Progenitor cell of endocrine pancreas (in vitro differentiated cells): Measurements from ENCODE around the gene POLR2J3. TPM values are rescaled to one million over a fixed set of nuclear protein-coding genes. Genes with fewer than 3 reads are reported as not detected.
A peak's percentile ranks its signal among the peaks of the same experiment; 100 is the strongest.
"Not testable (repeated sequence)": the region's sequence is repeated elsewhere in the genome, so short reads cannot be mapped to it uniquely, and the experiment has no call there.

Experiments
- DNase-seq: peaks from one replicate; pipeline ENCODE4 v3.0.0; 2021; ENCODE audit warnings: low spot score; ENCODE audit not compliant: unreplicated experiment
- H3K27ac Mint-ChIP-seq: 2 replicates; pipeline ENCODE4 v1.8.0; 2021; ENCODE audit warnings: mild to moderate bottlenecking, moderate library complexity, mixed read lengths
- H3K27me3 Mint-ChIP-seq: 2 replicates; pipeline ENCODE4 v1.8.0; 2021; ENCODE audit warnings: mixed read lengths
- H3K36me3 Mint-ChIP-seq: 2 replicates; pipeline ENCODE4 v1.8.0; 2022; ENCODE audit warnings: mixed read lengths; ENCODE audit not compliant: insufficient read depth
- H3K4me1 Mint-ChIP-seq: 2 replicates; pipeline ENCODE4 v1.8.0; 2021; ENCODE audit warnings: low read depth, mixed read lengths
- H3K4me3 Mint-ChIP-seq: 2 replicates; pipeline ENCODE4 v1.8.0; 2021; ENCODE audit warnings: low read depth, mild to moderate bottlenecking, moderate library complexity, mixed read lengths
- H3K9me3 Mint-ChIP-seq: 2 replicates; pipeline ENCODE4 v1.8.0; 2021; ENCODE audit warnings: low read depth, mixed read lengths
- total RNA-seq: library from RNA; stranded (reverse); gene quantifications from 2 replicates; pipeline ENCODE4 v1.2.1, GENCODE V29; 2021

The POLR2J3 gene
- total RNA-seq, 1 donor from 2014 or later, result 31.5 TPM

GRCh38 chr7:102606848-102607247, 34.5 kb upstream of the POLR2J3 start:
- H3K27ac Mint-ChIP-seq, H3K4me1 Mint-ChIP-seq, H3K4me3 Mint-ChIP-seq, H3K9me3 Mint-ChIP-seq, H3K27me3 Mint-ChIP-seq, H3K36me3 Mint-ChIP-seq, DNase-seq: not testable (repeated sequence)

- not testable (repeated sequence) for H3K27me3 Mint-ChIP-seq, H3K4me1 Mint-ChIP-seq, H3K9me3 Mint-ChIP-seq, H3K36me3 Mint-ChIP-seq, DNase-seq, H3K4me3 Mint-ChIP-seq, H3K27ac Mint-ChIP-seq
These were observed 32.2 kb upstream of the POLR2J3 start for GRCh38 chr7:102604431-102605145.

- H3K36me3 Mint-ChIP-seq, H3K4me3 Mint-ChIP-seq, H3K27ac Mint-ChIP-seq, H3K4me1 Mint-ChIP-seq, H3K9me3 Mint-ChIP-seq, H3K27me3 Mint-ChIP-seq, DNase-seq: not testable (repeated sequence)
These were observed 29.9 kb upstream of the POLR2J3 start for GRCh38 chr7:102602317-102602716.

GRCh38 chr7:102599699-102600098, 27.3 kb upstream of the POLR2J3 start:
- not testable (repeated sequence) for H3K36me3 Mint-ChIP-seq, H3K27me3 Mint-ChIP-seq, H3K9me3 Mint-ChIP-seq

GRCh38 chr7:102596036-102596435, 23.7 kb upstream of the POLR2J3 start:
- not testable (repeated sequence) for H3K9me3 Mint-ChIP-seq, H3K4me1 Mint-ChIP-seq, H3K27ac Mint-ChIP-seq, DNase-seq, H3K36me3 Mint-ChIP-seq, H3K27me3 Mint-ChIP-seq, H3K4me3 Mint-ChIP-seq

More at GRCh38 chr7:102599699-102600098, 27.3 kb upstream of the POLR2J3 start:
- H3K27ac Mint-ChIP-seq, H3K4me3 Mint-ChIP-seq, DNase-seq, H3K4me1 Mint-ChIP-seq: not testable (repeated sequence)

- H3K27me3 Mint-ChIP-seq, H3K4me1 Mint-ChIP-seq, H3K36me3 Mint-ChIP-seq, H3K27ac Mint-ChIP-seq, H3K9me3 Mint-ChIP-seq, DNase-seq, H3K4me3 Mint-ChIP-seq: not testable (repeated sequence)
These were observed 21.4 kb upstream of the POLR2J3 start for GRCh38 chr7:102593637-102594334.

GRCh38 chr7:102592477-102593019, 20.2 kb upstream of the POLR2J3 start:
- H3K4me1 Mint-ChIP-seq, H3K4me3 Mint-ChIP-seq, H3K36me3 Mint-ChIP-seq, H3K27me3 Mint-ChIP-seq, H3K9me3 Mint-ChIP-seq, H3K27ac Mint-ChIP-seq: not testable (repeated sequence)
- peak; percentile 41 for DNase-seq

DNA sequence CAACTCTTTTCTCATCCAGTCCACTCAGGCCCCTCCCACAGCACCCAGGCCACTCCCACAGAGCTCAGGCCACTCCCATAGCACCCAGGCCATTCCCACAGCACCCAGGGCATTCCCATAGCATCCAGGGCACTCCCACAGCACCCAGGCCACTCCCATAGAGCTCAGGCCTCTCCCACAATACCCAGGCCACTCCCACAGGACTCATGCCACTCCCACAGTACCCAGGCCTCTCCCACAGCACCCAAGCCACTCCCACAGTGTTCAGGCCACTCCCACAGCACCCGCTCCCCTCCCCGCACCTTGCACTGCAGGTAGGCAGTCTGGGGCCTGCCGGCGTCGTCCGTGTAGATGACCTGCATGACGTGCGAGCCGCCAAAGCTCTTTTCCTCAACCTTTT, 17.5 kb upstream of the POLR2J3 start:
- not testable (repeated sequence) for H3K4me1 Mint-ChIP-seq, H3K27ac Mint-ChIP-seq, H3K4me3 Mint-ChIP-seq, H3K9me3 Mint-ChIP-seq, DNase-seq, H3K36me3 Mint-ChIP-seq, H3K27me3 Mint-ChIP-seq

DNA sequence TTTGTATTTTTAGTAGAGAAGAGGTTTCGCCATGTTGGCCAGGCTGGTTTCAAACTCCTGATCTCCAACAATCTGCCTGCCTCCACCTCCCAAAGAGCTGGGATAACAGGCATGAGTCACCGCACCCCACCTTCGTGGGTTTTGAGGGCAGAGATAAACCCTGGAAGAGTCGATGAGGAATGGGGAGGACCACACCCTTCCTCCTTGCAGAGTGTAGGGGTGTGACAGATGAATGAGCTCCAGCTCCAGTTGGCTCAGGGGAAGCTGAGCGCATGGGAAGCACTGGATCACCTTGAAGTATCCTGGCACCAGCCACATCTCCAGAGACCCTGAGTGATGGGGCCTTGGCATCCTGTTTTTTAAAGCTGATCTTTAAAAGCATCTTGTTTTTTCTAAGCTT, 11.1 kb upstream of the POLR2J3 start:
- not testable (repeated sequence) for H3K27ac Mint-ChIP-seq, H3K27me3 Mint-ChIP-seq, H3K9me3 Mint-ChIP-seq, DNase-seq, H3K36me3 Mint-ChIP-seq, H3K4me3 Mint-ChIP-seq, H3K4me1 Mint-ChIP-seq

DNA sequence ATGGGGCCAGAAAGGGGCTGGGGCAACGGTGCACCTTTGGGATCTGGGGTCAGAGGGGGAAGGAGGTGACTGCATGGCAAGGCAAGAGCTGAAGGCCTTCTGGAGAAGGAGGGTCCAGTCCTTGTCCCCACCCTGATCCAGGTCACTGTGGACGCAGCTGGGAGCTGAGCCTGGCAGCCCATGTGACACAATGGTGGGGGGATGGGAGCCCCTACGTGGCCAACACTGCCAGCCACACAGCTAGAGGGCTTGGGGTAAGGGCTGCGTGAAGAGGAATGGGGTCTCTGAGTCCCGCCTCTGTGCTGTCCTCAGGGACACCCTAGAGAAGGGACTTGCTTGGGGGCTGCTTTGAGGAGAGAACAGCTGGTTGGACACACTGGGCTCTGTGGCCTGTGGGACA, 9.3 kb upstream of the POLR2J3 start:
- H3K27me3 Mint-ChIP-seq, H3K4me1 Mint-ChIP-seq, H3K36me3 Mint-ChIP-seq: not testable (repeated sequence)

GRCh38 chr7:102578486-102578885, 6.1 kb upstream of the POLR2J3 start:
- H3K9me3 Mint-ChIP-seq, H3K27me3 Mint-ChIP-seq, H3K4me1 Mint-ChIP-seq, H3K36me3 Mint-ChIP-seq, DNase-seq, H3K4me3 Mint-ChIP-seq, H3K27ac Mint-ChIP-seq: not testable (repeated sequence)

More for the DNA sequence above, 9.3 kb upstream of the POLR2J3 start:
- DNase-seq, H3K4me3 Mint-ChIP-seq, H3K27ac Mint-ChIP-seq, H3K9me3 Mint-ChIP-seq: not testable (repeated sequence)

DNA sequence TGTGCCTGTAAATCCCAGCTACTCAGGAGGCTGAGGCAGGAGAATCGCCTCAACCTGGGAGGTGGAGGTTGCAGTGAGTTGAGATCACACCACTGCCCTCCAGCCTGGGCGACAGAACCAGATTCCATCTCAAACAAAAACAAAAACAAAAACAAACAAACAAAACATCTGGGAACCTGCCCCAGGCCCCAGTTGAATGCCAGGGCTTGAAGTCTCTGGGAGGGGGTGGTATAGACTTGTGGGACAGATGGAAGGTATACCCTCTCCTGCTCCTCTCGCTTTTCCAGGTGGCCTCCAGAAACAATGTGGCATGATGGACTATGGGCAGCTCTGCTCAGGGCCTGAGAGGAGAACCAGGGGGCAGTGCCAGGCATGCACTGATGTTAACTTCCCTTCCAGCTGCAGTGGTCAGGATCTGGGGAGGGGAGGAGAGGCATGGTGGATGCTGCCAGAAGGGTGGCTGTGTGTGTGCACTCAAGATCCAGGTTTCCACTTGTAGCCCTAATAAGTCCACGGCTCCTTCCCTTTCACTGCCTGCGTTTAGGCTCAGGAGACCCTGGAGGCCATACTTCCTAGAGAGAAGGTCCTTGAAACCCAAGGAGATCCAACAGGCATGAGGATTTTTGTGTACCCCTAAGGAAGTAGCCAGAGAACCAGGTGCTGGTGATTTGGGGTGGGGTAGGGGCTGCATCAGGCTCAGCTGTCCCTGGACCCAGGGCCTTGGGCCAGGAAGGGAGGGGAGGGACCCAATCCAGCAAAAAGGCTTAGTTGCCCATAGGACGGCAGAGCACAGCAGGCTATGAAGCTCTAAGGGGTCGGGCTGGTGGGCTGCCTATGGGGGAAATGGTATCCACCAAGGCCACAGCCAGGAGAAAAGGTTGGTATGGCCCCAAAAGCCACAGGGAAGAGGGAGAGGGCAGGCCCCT, 5.2 kb upstream of the POLR2J3 start:
- not testable (repeated sequence) for DNase-seq, H3K4me1 Mint-ChIP-seq, H3K9me3 Mint-ChIP-seq, H3K36me3 Mint-ChIP-seq, H3K27me3 Mint-ChIP-seq, H3K27ac Mint-ChIP-seq, H3K4me3 Mint-ChIP-seq
